Activated CD8-positive, alpha-beta T cell treated with anti-CD3 and anti-CD28 coated beads for 36 hours (primary cell): ENCODE measurements around the gene TET2. TPM values are rescaled to one million over a fixed set of nuclear protein-coding genes. Genes with fewer than 3 reads are reported as not detected.

Source experiments
- ATAC-seq: fragments of 200-7000 bp; cut with Tn5 transposase; one replicate; pipeline ENCODE4 v1.10.0; 2021; ENCODE audit warnings: mild to moderate bottlenecking, moderate library complexity
- CTCF ChIA-PET: fragments of 350-600 bp; sonication (Branson Sonifier 250); formaldehyde crosslinking; loops from one replicate; lab custom pipeline; 2021; ENCODE audit warnings: antibody characterized with exemption; lab: Charles Lee
- POLR2A ChIA-PET: fragments of 350-600 bp; sonication (Branson Sonifier 250); formaldehyde crosslinking; loops from one replicate; lab custom pipeline; 2021; ENCODE audit warnings: antibody characterized with exemption; lab: Charles Lee
- DNase-seq: peaks from one replicate; pipeline ENCODE4 v3.0.0-alpha.2; 2020
- H3K27ac Mint-ChIP-seq: one replicate; pipeline ENCODE4 v1.8.0; 2021; ENCODE audit warnings: mild to moderate bottlenecking, mixed read lengths
- H3K27me3 Mint-ChIP-seq: one replicate; pipeline ENCODE4 v1.8.0; 2021; ENCODE audit warnings: mixed read lengths
- H3K36me3 Mint-ChIP-seq: one replicate; pipeline ENCODE4 v1.8.0; 2021; ENCODE audit warnings: low read depth, mixed read lengths
- H3K4me1 Mint-ChIP-seq: one replicate; pipeline ENCODE4 v1.8.0; 2021; ENCODE audit warnings: low read depth, mixed read lengths
- H3K4me3 Mint-ChIP-seq: one replicate; pipeline ENCODE4 v1.8.0; 2021; ENCODE audit warnings: mild to moderate bottlenecking, moderate library complexity, mixed read lengths
- H3K9me3 Mint-ChIP-seq: one replicate; pipeline ENCODE4 v1.8.0; 2021; ENCODE audit warnings: mixed read lengths
- intact Hi-C: fragments of 100-400 bp; cut with micrococcal nuclease; formaldehyde crosslinking; loops from one replicate; pipeline ENCODE4 v1.10.0; 2022
- total RNA-seq, 2 experiments: library from RNA; stranded (reverse); gene quantifications; one replicate each; pipeline ENCODE4 v1.2.3, GENCODE V29; 2021
- TF ChIP-seq, protein P1 (sequence below): fragments of 200-600 bp; IDR thresholded peaks from one replicate; pipeline ENCODE4 v1.8.0; 2022; ENCODE audit warnings: antibody characterized with exemption, mild to moderate bottlenecking

The TET2 gene
- total RNA-seq: 10 to 100 TPM; 31.3 to 36.0 TPM

DNA sequence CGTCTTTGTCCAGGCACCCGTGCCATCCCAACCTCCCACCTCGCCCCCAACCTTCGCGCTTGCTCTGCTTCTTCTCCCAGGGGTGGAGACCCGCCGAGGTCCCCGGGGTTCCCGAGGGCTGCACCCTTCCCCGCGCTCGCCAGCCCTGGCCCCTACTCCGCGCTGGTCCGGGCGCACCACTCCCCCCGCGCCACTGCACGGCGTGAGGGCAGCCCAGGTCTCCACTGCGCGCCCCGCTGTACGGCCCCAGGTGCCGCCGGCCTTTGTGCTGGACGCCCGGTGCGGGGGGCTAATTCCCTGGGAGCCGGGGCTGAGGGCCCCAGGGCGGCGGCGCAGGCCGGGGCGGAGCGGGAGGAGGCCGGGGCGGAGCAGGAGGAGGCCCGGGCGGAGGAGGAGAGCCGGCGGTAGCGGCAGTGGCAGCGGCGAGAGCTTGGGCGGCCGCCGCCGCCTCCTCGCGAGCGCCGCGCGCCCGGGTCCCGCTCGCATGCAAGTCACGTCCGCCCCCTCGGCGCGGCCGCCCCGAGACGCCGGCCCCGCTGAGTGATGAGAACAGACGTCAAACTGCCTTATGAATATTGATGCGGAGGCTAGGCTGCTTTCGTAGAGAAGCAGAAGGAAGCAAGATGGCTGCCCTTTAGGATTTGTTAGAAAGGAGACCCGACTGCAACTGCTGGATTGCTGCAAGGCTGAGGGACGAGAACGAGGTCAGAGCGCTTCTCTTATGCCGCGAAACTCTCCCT is at the start of gene TET2:
TET2 (plus strand) TSS at position 601 of the 740 bp plus-strand sequence. CDS start 87,067 bp downstream, outside the sequence.
- DNase-seq (peak; percentile 91), ATAC-seq (peak; percentile 85)
- intact Hi-C loops: loop anchor here (1.0 to 10.0 kb wide), 4 partner anchors 48 to 325 kb away; no protein-coding TSS in a partner anchor
- TF ChIP-seq, protein P1, sequence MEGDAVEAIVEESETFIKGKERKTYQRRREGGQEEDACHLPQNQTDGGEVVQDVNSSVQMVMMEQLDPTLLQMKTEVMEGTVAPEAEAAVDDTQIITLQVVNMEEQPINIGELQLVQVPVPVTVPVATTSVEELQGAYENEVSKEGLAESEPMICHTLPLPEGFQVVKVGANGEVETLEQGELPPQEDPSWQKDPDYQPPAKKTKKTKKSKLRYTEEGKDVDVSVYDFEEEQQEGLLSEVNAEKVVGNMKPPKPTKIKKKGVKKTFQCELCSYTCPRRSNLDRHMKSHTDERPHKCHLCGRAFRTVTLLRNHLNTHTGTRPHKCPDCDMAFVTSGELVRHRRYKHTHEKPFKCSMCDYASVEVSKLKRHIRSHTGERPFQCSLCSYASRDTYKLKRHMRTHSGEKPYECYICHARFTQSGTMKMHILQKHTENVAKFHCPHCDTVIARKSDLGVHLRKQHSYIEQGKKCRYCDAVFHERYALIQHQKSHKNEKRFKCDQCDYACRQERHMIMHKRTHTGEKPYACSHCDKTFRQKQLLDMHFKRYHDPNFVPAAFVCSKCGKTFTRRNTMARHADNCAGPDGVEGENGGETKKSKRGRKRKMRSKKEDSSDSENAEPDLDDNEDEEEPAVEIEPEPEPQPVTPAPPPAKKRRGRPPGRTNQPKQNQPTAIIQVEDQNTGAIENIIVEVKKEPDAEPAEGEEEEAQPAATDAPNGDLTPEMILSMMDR: no peak
- H3K4me3 Mint-ChIP-seq: peak within 1 kb of the TSS; percentile 91
- H3K27ac Mint-ChIP-seq: peak within 1 kb of the TSS; percentile 100
- peaks cover 18% of the 10 kb centered on the region for H3K36me3 Mint-ChIP-seq
- ChIA-PET POLR2A (interaction anchor here (0.5 to 1.7 kb wide), 8 partner anchors 13 to 1296 kb away, joined by 3 to 18 read pairs (median 3); partner anchors contain the start of gene PPA2), CTCF (interaction anchor here (1.0 to 1.4 kb wide), 3 partner anchors 15 to 327 kb away, joined by 3 to 9 read pairs (median 3); partner anchors contain the start of gene PPA2)
- peaks cover 36% of the 10 kb centered on the region for H3K4me1 Mint-ChIP-seq
- H3K27me3 Mint-ChIP-seq: no peaks in the 10 kb centered on the region
- H3K9me3 Mint-ChIP-seq: no peaks in the 10 kb centered on the region

DNA sequence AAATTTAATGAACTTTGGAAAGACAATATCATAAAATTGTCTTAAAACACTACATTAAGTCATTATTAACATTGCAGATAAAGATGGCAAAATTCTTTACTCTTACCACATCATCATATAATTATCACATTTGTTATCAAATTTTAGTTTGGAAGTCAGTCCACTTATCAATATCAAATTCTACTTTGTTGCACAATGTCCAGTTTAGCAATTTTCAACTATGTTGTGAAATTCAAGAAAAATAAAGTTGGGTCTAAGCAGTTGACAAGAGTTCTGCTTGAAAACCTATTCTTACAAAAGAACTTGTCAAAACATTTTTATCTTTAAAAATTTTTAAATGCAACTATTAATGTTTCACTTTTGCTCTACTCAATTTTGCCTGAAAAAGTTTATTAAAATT is 44.7 kb upstream of the TET2 start:
- TF ChIP-seq, protein P1: no peak
- H3K36me3 Mint-ChIP-seq: no peaks in the 10 kb centered on the region
- ChIA-PET CTCF (no interaction called here), POLR2A (no interaction called here)
- no peaks in the 10 kb centered on the region for H3K4me1 Mint-ChIP-seq
- no peak overlapping the region for H3K27ac Mint-ChIP-seq
- peaks cover 9% of the 10 kb centered on the region for H3K9me3 Mint-ChIP-seq
- H3K27me3 Mint-ChIP-seq: peaks cover 11% of the 10 kb centered on the region
- DNase-seq: no peak
- H3K4me3 Mint-ChIP-seq: no peak overlapping the region
- intact Hi-C loops: no loop called here
- no peak for ATAC-seq

GRCh38 chr4:105106426-105106825 is 40.2 kb upstream of the TET2 start:
- Mint-ChIP-seq H3K4me1 (no peaks in the 10 kb centered on the region), H3K4me3 (no peak overlapping the region), H3K36me3 (no peaks in the 10 kb centered on the region), H3K9me3 (no peaks in the 10 kb centered on the region), H3K27me3 (peaks cover 8% of the 10 kb centered on the region), H3K27ac (no peak overlapping the region)
- TF ChIP-seq, protein P1: no peak
- POLR2A ChIA-PET: no interaction called here
- intact Hi-C loops: no loop called here
- ATAC-seq: no peak
- DNase-seq: no peak
- CTCF ChIA-PET: interaction anchor here (0.8 to 1.1 kb wide), 2 partner anchors 13 to 367 kb away, joined by 3 to 4 read pairs; partner anchors contain the start of gene PPA2

DNA sequence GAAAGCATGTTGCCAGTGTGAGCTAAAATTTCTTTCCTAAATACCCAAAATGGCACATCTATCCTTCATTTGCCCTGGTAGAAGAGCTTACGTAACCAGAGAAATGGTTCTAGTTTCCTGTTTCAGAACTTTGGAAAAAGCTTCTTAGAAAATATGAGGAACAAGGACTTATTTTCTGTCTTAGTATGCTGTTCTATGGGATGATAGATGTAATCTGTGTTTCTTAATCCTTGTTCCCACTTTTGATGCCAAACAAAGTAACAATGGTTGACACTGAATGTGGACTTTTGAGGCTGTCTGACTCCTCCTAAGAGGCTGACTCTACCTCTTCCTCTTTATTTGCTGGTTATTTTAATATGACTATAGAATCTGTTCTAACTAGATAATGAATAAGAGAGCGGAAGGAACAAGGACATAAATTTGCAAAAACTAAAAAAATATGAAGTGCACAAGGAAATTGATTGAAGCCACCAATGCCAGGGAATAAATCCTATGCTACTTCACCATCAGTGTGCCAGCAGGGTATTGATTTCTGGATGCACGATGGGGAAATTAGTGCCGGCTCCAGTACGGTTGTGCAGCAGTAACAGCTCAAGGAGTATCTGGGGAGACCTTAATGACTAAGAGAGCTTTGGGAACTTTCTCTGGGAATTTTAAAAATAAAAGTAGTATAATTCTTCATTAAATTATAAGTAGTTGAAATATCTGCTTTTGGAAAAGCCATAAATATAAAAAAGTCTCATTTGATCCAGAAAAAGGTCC is 39.4 kb upstream of the TET2 start:
- Mint-ChIP-seq H3K27me3 (peaks cover 9% of the 10 kb centered on the region), H3K9me3 (no peaks in the 10 kb centered on the region), H3K4me3 (no peak overlapping the region), H3K36me3 (no peaks in the 10 kb centered on the region), H3K27ac (no peak overlapping the region), H3K4me1 (no peaks in the 10 kb centered on the region)
- intact Hi-C loops: no loop called here
- CTCF ChIA-PET: interaction anchor here (0.8 kb wide), 1 partner anchor 366 kb away, joined by 3 read pairs; the partner anchor contains the start of gene PPA2
- ATAC-seq (no peak), DNase-seq (no peak)
- TF ChIP-seq, protein P1: no peak
- POLR2A ChIA-PET: no interaction called here
